ENCODE data around the gene ZXDC. TPM values are rescaled to one million over a fixed set of nuclear protein-coding genes. Genes with fewer than 3 reads are reported as not detected.

ZXDC gene
- total and polyA plus RNA-seq, 9 donors = 14.4 to 47.3 (median 32.7) TPM

DNA sequence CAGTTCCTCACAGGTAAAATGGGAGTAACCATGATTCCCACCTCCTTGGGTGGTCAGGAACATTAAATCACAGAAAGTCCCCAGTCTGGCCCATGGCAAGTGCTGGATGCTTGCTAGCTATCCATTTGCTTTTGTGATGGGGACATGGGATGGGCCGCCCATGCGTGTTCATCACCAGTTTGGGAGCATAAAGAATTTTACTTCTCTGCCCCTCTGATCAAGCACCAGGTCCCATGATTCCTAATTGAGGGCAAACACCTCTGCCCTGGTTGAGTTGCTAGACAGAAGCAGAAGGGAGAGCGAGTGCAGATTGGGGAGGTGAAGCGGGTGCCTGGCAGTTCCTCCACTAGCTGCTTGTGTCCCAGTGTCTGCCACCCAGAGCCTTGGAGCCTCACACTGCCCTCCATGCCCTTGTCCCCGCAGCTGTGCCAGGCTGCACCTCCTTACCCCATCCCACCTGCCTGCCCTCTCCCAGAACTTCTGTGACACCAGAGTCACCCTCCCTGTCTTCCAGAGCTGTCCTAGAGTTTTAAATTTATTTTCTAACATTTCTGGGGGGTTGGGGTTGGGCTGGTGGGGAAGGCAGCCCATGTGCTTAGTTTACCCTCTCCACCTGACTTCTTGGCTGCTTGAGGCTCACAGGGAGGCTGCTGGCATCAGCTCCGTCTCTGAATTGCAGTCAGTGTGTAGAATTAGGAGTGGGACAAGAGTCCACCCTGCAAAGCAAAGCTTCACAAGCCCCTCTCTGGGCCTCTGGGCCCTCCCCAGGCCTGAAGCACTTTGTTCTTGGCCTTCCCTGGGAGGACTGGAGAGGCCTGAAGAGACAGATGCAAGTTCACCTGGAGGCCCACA, 62.6 kb downstream of the ZXDC start:
- Histone ChIP-seq H3K27me3 (no peaks in the 10 kb centered on the region), H3K9me3 (no peaks in the 10 kb centered on the region), H3K4me1 (ENCODE audit: insufficient read depth) (no peaks in the 10 kb centered on the region), H3K36me3 (no peaks in the 10 kb centered on the region), H3K27ac (no peak overlapping the region), H3K4me3 (no peak overlapping the region)
- no peak for TF ChIP-seq POLR2A (IDR thresholded peaks at IDR 0.05)
- TF ChIP-seq EP300 (IDR thresholded peaks at IDR 0.05) = no peak
- TF ChIP-seq, protein P1, sequence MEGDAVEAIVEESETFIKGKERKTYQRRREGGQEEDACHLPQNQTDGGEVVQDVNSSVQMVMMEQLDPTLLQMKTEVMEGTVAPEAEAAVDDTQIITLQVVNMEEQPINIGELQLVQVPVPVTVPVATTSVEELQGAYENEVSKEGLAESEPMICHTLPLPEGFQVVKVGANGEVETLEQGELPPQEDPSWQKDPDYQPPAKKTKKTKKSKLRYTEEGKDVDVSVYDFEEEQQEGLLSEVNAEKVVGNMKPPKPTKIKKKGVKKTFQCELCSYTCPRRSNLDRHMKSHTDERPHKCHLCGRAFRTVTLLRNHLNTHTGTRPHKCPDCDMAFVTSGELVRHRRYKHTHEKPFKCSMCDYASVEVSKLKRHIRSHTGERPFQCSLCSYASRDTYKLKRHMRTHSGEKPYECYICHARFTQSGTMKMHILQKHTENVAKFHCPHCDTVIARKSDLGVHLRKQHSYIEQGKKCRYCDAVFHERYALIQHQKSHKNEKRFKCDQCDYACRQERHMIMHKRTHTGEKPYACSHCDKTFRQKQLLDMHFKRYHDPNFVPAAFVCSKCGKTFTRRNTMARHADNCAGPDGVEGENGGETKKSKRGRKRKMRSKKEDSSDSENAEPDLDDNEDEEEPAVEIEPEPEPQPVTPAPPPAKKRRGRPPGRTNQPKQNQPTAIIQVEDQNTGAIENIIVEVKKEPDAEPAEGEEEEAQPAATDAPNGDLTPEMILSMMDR (IDR thresholded peaks at IDR 0.05) = no peak
- DNase-seq = no peak
- WGBS, 3 donors = 87 to 91% (median 91%) methylated on average over 6 of the region's 6 CpGs
- intact Hi-C loops (cut with DNase I) = no loop called here

DNA sequence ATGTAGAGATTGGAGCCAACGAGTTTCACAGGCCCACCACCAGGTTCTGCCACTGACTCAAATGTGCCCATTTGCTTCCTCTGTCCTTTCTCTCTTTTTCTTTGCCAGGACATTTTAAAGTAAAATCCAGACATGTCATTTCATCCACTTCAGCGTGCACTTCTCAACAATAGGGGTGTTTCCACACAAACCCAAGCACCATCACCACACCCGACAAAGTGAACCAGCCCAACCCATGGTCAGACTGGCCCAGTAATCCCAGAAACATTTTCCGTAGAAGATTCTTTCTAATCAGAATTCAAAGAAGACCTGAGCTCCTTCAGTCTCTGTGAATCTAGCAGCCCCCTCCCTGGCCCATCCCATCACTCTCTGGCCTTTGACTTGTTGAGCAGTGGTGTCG, 67.6 kb downstream of the ZXDC start:
- no peaks in the 10 kb centered on the region for H3K36me3 ChIP-seq
- H3K4me3 ChIP-seq = no peak overlapping the region
- H3K9me3 ChIP-seq = no peaks in the 10 kb centered on the region
- WGBS, 3 donors = 79 to 84% (median 81%) methylated on average over 5 of the region's 5 CpGs
- H3K27me3 ChIP-seq = no peaks in the 10 kb centered on the region
- intact Hi-C loops (cut with DNase I) = no loop called here
- no peaks in the 10 kb centered on the region for H3K4me1 ChIP-seq (ENCODE audit: insufficient read depth)
- no peak overlapping the region for H3K27ac ChIP-seq
- TF ChIP-seq, protein P1 (IDR thresholded peaks at IDR 0.05) = no peak
- no peak for TF ChIP-seq POLR2A (IDR thresholded peaks at IDR 0.05)
- TF ChIP-seq EP300 (IDR thresholded peaks at IDR 0.05) = no peak
- DNase-seq = no peak

DNA sequence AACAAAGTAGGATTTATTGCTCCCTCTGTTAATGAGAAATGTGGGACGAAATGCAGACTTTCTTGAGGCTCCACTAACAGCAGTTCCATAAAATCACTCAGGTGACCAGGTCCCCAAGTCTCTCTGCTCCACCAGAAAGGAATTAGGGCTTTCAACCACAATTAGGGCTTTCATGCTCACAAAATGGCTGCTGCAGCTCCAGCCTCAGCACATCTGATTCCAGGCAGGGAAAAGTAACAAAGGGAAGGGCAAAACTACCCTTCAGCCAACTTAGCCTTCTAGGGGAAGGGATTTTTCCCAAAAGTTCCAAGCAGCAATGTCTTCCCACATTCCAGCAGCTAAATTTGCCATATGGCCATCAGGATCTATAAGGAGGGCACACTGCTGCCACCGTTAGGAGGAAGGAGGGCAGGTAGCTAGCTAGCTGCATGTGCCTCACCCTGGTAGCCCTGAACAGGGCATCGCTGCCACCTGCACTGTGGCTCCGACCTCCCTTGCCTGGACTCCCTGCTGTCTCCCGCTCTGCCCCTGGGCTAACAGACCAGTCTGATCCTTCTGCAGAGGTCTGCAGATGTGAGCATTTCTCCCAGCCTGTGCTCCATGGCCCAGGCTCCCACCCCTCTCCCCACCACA, 68.2 kb downstream of the ZXDC start:
- 80 to 86% (median 83%) methylated on average over 5 of the region's 5 CpGs for WGBS, 3 donors
- TF ChIP-seq POLR2A (IDR thresholded peaks at IDR 0.05) (no peak), EP300 (IDR thresholded peaks at IDR 0.05) (no peak)
- TF ChIP-seq, protein P1 (IDR thresholded peaks at IDR 0.05) = no peak
- H3K27ac ChIP-seq = no peak overlapping the region
- no peaks in the 10 kb centered on the region for H3K9me3 ChIP-seq
- no peak overlapping the region for H3K4me3 ChIP-seq
- intact Hi-C loops (cut with DNase I) = no loop called here
- H3K36me3 ChIP-seq = no peaks in the 10 kb centered on the region
- no peaks in the 10 kb centered on the region for H3K27me3 ChIP-seq
- no peaks in the 10 kb centered on the region for H3K4me1 ChIP-seq (ENCODE audit: insufficient read depth)
- no peak for DNase-seq

DNA sequence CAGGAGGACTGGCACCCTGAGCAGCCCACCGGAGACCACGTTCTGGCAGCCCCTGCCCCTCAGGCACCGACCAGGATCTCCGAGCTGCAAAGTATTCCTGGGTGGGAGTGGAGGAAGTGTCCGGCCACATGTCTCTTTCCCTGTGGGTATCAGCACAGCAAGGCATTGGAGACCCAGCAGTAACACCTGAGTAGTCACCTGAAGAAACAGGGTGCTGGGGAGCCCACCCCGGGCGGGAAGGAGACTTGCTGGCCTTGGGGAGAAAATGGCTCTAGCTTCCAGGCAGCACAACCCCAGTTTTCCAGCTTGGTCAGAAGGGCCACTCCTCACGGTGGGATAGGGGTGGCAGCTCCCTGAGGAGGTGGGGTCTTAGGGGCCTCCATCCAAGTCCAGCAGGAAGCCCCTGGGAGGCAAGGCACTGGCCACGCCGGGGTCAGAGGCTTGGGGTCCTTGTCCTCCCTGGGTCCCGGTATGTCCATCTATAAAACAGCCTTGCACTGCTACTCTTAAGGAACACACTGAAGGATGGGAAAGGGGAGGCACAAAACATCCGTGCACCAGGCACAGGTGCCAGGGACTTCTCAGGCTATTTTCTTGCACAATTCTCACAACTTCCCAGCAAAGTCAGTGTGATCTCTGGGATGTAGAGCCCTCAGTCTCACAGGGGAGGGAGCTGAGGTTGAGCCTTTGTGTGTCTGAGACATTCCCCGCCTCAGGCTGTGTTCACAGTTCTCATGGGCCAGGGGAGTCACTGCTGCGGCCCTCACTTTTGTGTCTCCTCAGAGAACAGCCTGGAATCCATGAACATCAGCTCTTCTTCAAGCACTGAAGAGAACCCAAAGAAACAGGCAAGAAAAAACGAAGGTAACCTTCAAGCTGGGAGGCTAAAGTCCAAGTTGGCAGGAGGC, 69.0 kb downstream of the ZXDC start:
- Histone ChIP-seq H3K27me3 (no peaks in the 10 kb centered on the region), H3K4me3 (no peak overlapping the region), H3K27ac (no peak overlapping the region), H3K36me3 (no peaks in the 10 kb centered on the region), H3K4me1 (ENCODE audit: insufficient read depth) (no peaks in the 10 kb centered on the region), H3K9me3 (no peaks in the 10 kb centered on the region)
- 80 to 83% (median 81%) methylated on average over 14 to 15 of the region's 15 CpGs for WGBS, 3 donors
- TF ChIP-seq POLR2A (IDR thresholded peaks at IDR 0.05) (no peak), EP300 (IDR thresholded peaks at IDR 0.05) (no peak)
- TF ChIP-seq, protein P1 (IDR thresholded peaks at IDR 0.05) = no peak
- DNase-seq = no peak
- intact Hi-C loops (cut with DNase I) = no loop called here

All from ovary (tissue), 9 donors.